SK-N-SH (cell line): ENCODE data around the gene NDC80. TPM values are rescaled to one million over a fixed set of nuclear protein-coding genes. Genes with fewer than 3 reads are reported as not detected.

Source experiments
- CTCF ChIA-PET: fragments of 300-600, 350-600 bp; formaldehyde crosslinking; extraction: SDS; loops from one replicate; lab custom pipeline; 2021; lab: Yijun Ruan, JAX
- POLR2A ChIA-PET: fragments of 350-600 bp; sonication (Branson Sonifier 250); formaldehyde crosslinking; extraction: SDS; loops from one replicate; lab custom pipeline; 2020; ENCODE audit warnings: antibody characterized with exemption, inconsistent platforms; lab: Yijun Ruan, JAX
- DNase-seq: peaks from one replicate; pipeline ENCODE4 v3.0.0; 2012
- H2AFZ ChIP-seq: fragments of 200-600 bp; sonication (generic); 2 replicates; pipeline ENCODE4 v1.8.1; 2016; ENCODE audit warnings: antibody characterized with exemption, mild to moderate bottlenecking, low read depth
- H3F3A ChIP-seq: fragments of 200-600 bp; sonication (generic); replicated peaks from 2 replicates; pipeline ENCODE3; 2016; ENCODE audit warnings: antibody characterized with exemption, mild to moderate bottlenecking; ENCODE audit not compliant: insufficient read depth
- H3K27ac ChIP-seq, 2 experiments: fragments of 200-500 bp in 1 of 2; fragments of 200-600 bp in 1 of 2; sonication (Bioruptor generic) in 1 of 2; sonication (generic), shearing (Covaris generic) in 1 of 2; 2 replicates each; pipeline versions ENCODE4 v1.5.1 to v1.6.1; 2014 to 2016; ENCODE audit warnings: low read depth in 2 of 2, inconsistent platforms in 1 of 2, low read length in 1 of 2, mild to moderate bottlenecking in 1 of 2, mixed read lengths in 1 of 2
- H3K27me3 ChIP-seq: fragments of 200-600 bp; sonication (generic), shearing (Covaris generic); 2 replicates; pipeline ENCODE4 v1.6.1; 2016; ENCODE audit warnings: mixed run types; ENCODE audit not compliant: insufficient read depth
- H3K36me3 ChIP-seq, 2 experiments: fragments of 200-500 bp in 1 of 2; fragments of 200-600 bp in 1 of 2; sonication (Bioruptor generic) in 1 of 2; sonication (generic) in 1 of 2; replicated peaks in 1 of 2; 2 replicates each; pipeline versions ENCODE3 to v1.5.1; 2014 to 2016; ENCODE audit warnings: low read length in 1 of 2, mild to moderate bottlenecking in 1 of 2; ENCODE audit not compliant: insufficient read depth in 2 of 2, control insufficient read depth in 1 of 2
- H3K4me1 ChIP-seq, 2 experiments: fragments of 200-500 bp in 1 of 2; fragments of 200-600 bp in 1 of 2; sonication (Bioruptor generic) in 1 of 2; sonication (generic), shearing (Covaris generic) in 1 of 2; 2 replicates each; pipeline versions ENCODE4 v1.5.1 to v1.6.1; 2014 to 2016; ENCODE audit warnings: low read depth in 1 of 2, low read length in 1 of 2, mixed run types in 1 of 2; ENCODE audit not compliant: insufficient read depth in 2 of 2, control insufficient read depth in 1 of 2
- H3K4me2 ChIP-seq: fragments of 200-600 bp; sonication (generic), shearing (Covaris generic); 2 replicates; pipeline ENCODE4 v1.6.1; 2017; ENCODE audit warnings: mixed run types
- H3K4me3 ChIP-seq, 2 experiments: fragments of 200-500 bp in 1 of 2; fragments of 200-600 bp in 1 of 2; sonication (Bioruptor generic) in 1 of 2; sonication (generic), shearing (Covaris generic) in 1 of 2; 2 replicates each; pipeline versions ENCODE4 v1.5.1 to v1.8.1; 2014 to 2016; ENCODE audit warnings: low read depth in 2 of 2, inconsistent platforms in 1 of 2, low read length in 1 of 2, mild to moderate bottlenecking in 1 of 2, mixed read lengths in 1 of 2, moderate library complexity in 1 of 2
- H3K79me2 ChIP-seq: fragments of 200-600 bp; sonication (generic); 2 replicates; pipeline ENCODE4 v1.8.1; 2017; ENCODE audit warnings: mild to moderate bottlenecking; ENCODE audit not compliant: insufficient read depth
- H3K9ac ChIP-seq: fragments of 200-600 bp; sonication (generic); 2 replicates; pipeline ENCODE4 v1.6.1; 2017; ENCODE audit warnings: mixed run types
- H3K9me2 ChIP-seq: fragments of 200-600 bp; sonication (generic); 2 replicates; pipeline ENCODE4 v1.6.1; 2017; ENCODE audit warnings: mixed run types
- H3K9me3 ChIP-seq: fragments of 200-600 bp; sonication (generic); 2 replicates; pipeline ENCODE4 v1.6.1; 2017; ENCODE audit warnings: mixed run types, mild to moderate bottlenecking, moderate library complexity
- H4K20me1 ChIP-seq: fragments of 200-600 bp; sonication (generic); 2 replicates; pipeline ENCODE4 v1.6.1; 2017; ENCODE audit warnings: mild to moderate bottlenecking, mixed run types; ENCODE audit not compliant: insufficient read depth
- EZH2phosphoT487 ChIP-seq: fragments of 200-600 bp; sonication (generic); IDR thresholded peaks from 2 replicates; pipeline ENCODE4 v1.6.1; 2017; ENCODE audit warnings: low read depth, mixed run types, mild to moderate bottlenecking, antibody characterized with exemption, moderate library complexity, borderline replicate concordance
- MXI1 ChIP-seq: IDR thresholded peaks from 2 replicates; pipeline ENCODE4 v1.6.1; 2012; ENCODE audit warnings: mild to moderate bottlenecking, low read depth, low read length, improper control_type of control experiment
- RCOR1 ChIP-seq: fragments of 150-350 bp; IDR thresholded peaks from 2 replicates; pipeline ENCODE4 v1.6.1; 2017; ENCODE audit warnings: antibody characterized with exemption, low read length
- SMC3 ChIP-seq: IDR thresholded peaks from 2 replicates; pipeline ENCODE4 v1.6.1; 2012; ENCODE audit warnings: low read depth, low read length, improper control_type of control experiment
- TAF1 ChIP-seq: IDR thresholded peaks from 2 replicates; pipeline ENCODE4 v1.6.1; 2012; ENCODE audit warnings: low read depth, mild to moderate bottlenecking, low read length, moderate library complexity, borderline replicate concordance
- TCF12 ChIP-seq: IDR thresholded peaks from 2 replicates; pipeline ENCODE4 v1.4.0; 2012
- YY1 ChIP-seq: IDR thresholded peaks from 2 replicates; pipeline ENCODE4 v1.4.0; 2012; ENCODE audit warnings: low read depth, mild to moderate bottlenecking
- WGBS: methylation state at CpG from one replicate; pipeline ENCODE4 v1.1.6; 2017; ENCODE audit warnings: low lambda C conversion rate; 5-methylcytosine and 5-hydroxymethylcytosine counted together
- polyA plus RNA-seq, 3 experiments: library from polyadenylated mRNA; depleted of rRNA; stranded (reverse); fragments of >200 nt; gene quantifications; 2 replicates each; pipeline ENCODE4 v1.2.3, GENCODE V29; 2012
- TF ChIP-seq, protein P1 (sequence below): fragments of 200-600 bp; sonication (generic); IDR thresholded peaks from 2 replicates; pipeline ENCODE4 v1.6.1; 2017; ENCODE audit warnings: antibody characterized with exemption, mild to moderate bottlenecking, moderate library complexity
- TF ChIP-seq, protein P2 (sequence below): IDR thresholded peaks from 2 replicates; pipeline ENCODE4 v1.4.0; 2012; ENCODE audit warnings: low read depth
- TF ChIP-seq, protein P3 (sequence below): fragments of 150-350 bp; IDR thresholded peaks from 2 replicates; pipeline ENCODE4 v1.6.1; 2017; ENCODE audit warnings: antibody characterized with exemption, low read length, low read depth, borderline replicate concordance
- TF ChIP-seq, protein P4 (sequence below): fragments of 150-350 bp; IDR thresholded peaks from 2 replicates; pipeline ENCODE4 v1.6.1; 2016; ENCODE audit warnings: mild to moderate bottlenecking, low read depth, low read length

NDC80 gene
- polyA plus RNA-seq, 1 of the 3 experiments (the other 2 are of a cell fraction): 11.3 TPM

DNA sequence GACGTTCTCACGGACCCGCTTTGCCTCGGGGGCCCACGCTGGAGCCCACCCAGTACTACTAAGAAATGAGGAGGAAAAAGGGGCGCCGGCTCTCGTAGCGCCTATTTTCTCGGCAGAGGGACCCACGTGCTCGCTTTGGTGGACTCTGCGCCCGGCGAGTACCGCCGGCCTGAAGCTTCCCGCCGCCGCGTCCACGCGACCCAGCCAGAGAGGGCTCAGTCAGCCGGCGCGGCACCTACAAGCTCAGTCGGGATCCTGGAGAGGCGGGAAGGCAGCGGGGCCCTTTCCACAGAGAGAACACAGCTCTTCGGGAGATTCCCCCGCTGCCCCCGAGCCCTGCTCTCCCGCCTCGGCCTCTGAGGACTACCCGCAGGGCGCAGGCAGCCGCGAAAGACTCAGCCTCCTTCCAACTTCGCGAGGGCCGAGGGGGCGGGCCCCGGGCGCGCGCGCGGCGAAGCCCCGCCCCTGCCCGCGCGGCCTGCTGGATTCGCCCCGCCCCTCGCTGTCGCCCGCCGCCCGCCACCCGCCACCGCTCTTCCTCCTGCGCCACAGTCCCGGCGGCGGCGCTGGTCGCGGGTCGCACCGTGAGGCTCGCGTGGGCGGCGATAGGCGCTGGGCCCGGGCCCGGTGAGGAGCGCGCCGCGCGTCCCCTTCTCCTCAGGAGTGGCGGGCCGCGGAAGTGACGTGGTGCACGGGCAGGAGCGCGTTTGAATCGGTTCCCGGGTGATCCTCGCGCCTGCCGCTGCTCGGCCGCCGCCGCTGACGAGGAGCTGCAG lies 84.0 kb downstream of the NDC80 start, which contains the start of gene SMCHD1 (continued):
- TF ChIP-seq, protein P1, sequence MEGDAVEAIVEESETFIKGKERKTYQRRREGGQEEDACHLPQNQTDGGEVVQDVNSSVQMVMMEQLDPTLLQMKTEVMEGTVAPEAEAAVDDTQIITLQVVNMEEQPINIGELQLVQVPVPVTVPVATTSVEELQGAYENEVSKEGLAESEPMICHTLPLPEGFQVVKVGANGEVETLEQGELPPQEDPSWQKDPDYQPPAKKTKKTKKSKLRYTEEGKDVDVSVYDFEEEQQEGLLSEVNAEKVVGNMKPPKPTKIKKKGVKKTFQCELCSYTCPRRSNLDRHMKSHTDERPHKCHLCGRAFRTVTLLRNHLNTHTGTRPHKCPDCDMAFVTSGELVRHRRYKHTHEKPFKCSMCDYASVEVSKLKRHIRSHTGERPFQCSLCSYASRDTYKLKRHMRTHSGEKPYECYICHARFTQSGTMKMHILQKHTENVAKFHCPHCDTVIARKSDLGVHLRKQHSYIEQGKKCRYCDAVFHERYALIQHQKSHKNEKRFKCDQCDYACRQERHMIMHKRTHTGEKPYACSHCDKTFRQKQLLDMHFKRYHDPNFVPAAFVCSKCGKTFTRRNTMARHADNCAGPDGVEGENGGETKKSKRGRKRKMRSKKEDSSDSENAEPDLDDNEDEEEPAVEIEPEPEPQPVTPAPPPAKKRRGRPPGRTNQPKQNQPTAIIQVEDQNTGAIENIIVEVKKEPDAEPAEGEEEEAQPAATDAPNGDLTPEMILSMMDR: no peak
- TF ChIP-seq, protein P2, sequence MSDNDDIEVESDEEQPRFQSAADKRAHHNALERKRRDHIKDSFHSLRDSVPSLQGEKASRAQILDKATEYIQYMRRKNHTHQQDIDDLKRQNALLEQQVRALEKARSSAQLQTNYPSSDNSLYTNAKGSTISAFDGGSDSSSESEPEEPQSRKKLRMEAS: peak; percentile 81
- TF ChIP-seq EZH2phosphoT487 (no peak), TCF12 (no peak), MXI1 (peak; percentile 77; the same call in 1 of the 2 replicates)
- TF ChIP-seq, protein P3, sequence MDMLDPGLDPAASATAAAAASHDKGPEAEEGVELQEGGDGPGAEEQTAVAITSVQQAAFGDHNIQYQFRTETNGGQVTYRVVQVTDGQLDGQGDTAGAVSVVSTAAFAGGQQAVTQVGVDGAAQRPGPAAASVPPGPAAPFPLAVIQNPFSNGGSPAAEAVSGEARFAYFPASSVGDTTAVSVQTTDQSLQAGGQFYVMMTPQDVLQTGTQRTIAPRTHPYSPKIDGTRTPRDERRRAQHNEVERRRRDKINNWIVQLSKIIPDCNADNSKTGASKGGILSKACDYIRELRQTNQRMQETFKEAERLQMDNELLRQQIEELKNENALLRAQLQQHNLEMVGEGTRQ: no peak
- TF ChIP-seq, protein P4, sequence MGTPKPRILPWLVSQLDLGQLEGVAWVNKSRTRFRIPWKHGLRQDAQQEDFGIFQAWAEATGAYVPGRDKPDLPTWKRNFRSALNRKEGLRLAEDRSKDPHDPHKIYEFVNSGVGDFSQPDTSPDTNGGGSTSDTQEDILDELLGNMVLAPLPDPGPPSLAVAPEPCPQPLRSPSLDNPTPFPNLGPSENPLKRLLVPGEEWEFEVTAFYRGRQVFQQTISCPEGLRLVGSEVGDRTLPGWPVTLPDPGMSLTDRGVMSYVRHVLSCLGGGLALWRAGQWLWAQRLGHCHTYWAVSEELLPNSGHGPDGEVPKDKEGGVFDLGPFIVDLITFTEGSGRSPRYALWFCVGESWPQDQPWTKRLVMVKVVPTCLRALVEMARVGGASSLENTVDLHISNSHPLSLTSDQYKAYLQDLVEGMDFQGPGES: no peak
- TF ChIP-seq, all 33 proteins: peak for 7

DNA sequence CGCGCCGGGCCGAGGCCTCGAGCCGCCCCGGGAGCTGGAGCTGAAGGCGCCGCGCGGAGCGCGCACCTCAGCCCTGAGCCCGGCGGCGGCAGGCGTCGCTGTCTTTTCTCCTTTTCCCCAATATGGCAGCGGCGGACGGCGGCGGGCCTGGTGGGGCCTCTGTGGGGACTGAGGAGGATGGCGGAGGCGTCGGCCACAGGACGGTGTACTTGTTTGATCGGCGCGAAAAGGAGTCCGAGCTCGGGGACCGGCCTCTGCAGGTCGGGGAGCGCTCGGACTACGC lies 84.5 kb downstream of the NDC80 start:
- 0% methylated on average over 5 of the region's 37 CpGs for WGBS
- POLR2A ChIA-PET: interaction anchor here (0.5 to 0.8 kb wide), 3 partner anchors 18 to 92 kb away, joined by 3 to 5 read pairs (median 3); no protein-coding TSS in a partner anchor
- Histone ChIP-seq H3K36me3 (peaks cover 0 to 4% of the 10 kb centered on the region in 2 experiments), H3F3A (no peaks in the 10 kb centered on the region), H3K4me3 (peak overlapping the region; percentile 79 to 95), H3K27ac (peak overlapping the region; percentile 91 to 93)
- TF ChIP-seq YY1: peak; percentile 72
- TF ChIP-seq TAF1: peak; percentile 6; the same call in 1 of the 2 replicates
- TF ChIP-seq RCOR1: no peak
- TF ChIP-seq, protein P1: peak; percentile 13; the same call in 1 of the 2 replicates
- no peak for TF ChIP-seq SMC3
- TF ChIP-seq, all 33 proteins: peak for 3
- no peak for DNase-seq
- Histone ChIP-seq H3K4me1 (peaks cover 0 to 6% of the 10 kb centered on the region in 2 experiments; a peak in 3 of 4 replicates), H3K4me2 (peak overlapping the region; percentile 82), H3K9ac (peak overlapping the region; percentile 92), H2AFZ (peak overlapping the region; percentile 37; the same call in 1 of the 2 replicates), H3K9me2 (no peaks in the 10 kb centered on the region), H3K27me3 (no peaks in the 10 kb centered on the region), H3K79me2 (peaks cover 52% of the 10 kb centered on the region), H3K9me3 (no peaks in the 10 kb centered on the region), H4K20me1 (peaks cover 40% of the 10 kb centered on the region)
- CTCF ChIA-PET: interaction anchor here (1.1 to 2.2 kb wide), 3 partner anchors 18 to 590 kb away, joined by 4 to 9 read pairs (median 6); no protein-coding TSS in a partner anchor
